Spinal cord (tissue), 10 donors: Measurements from ENCODE around the gene DNAJC22. TPM values are rescaled to one million over a fixed set of nuclear protein-coding genes. Genes with fewer than 3 reads are reported as not detected.
A peak's percentile ranks its signal among the peaks of the same experiment; 100 is the strongest.
"Not testable (repeated sequence)": the region's sequence is repeated elsewhere in the genome, so short reads cannot be mapped to it uniquely, and the experiment has no call there.

ENCODE experiments used
- DNase-seq, 6 donors: peaks; one replicate each; pipeline versions ENCODE4 v3.0.0 to v3.0.0-alpha.2; 2013 to 2015; ENCODE audit warnings: low spot score in 6 of 6, low read depth in 4 of 6
- H3K27ac ChIP-seq: one replicate; pipeline ENCODE4 v1.5.1; 2013; ENCODE audit warnings: low read depth, low read length, control low read depth
- H3K27me3 ChIP-seq: one replicate; pipeline ENCODE4 v1.6.1; 2013; ENCODE audit warnings: low read length; ENCODE audit not compliant: control insufficient read depth, insufficient read depth
- H3K36me3 ChIP-seq: one replicate; pipeline ENCODE4 v1.6.1; 2013; ENCODE audit warnings: low read length; ENCODE audit not compliant: control insufficient read depth, insufficient read depth
- H3K4me1 ChIP-seq: one replicate; pipeline ENCODE4 v1.6.1; 2013; ENCODE audit warnings: low read length; ENCODE audit not compliant: control insufficient read depth, insufficient read depth
- H3K4me3 ChIP-seq: one replicate; pipeline ENCODE4 v1.5.1; 2013; ENCODE audit warnings: low read depth, low read length, control low read depth
- H3K9me3 ChIP-seq: one replicate; pipeline ENCODE4 v1.6.1; 2013; ENCODE audit warnings: low read length; ENCODE audit not compliant: control insufficient read depth, insufficient read depth
- WGBS: methylation state at CpG from one replicate; pipeline ENCODE4 v1.1.5; 2013; ENCODE audit warnings: missing lambda C conversion rate; ENCODE audit not compliant: insufficient coverage; 5-methylcytosine and 5-hydroxymethylcytosine counted together
- polyA plus RNA-seq, 2 donors: library from polyadenylated mRNA; unstranded; fragments of 120-200 nt; gene quantifications; one replicate each; pipeline ENCODE4 v1.2.1, GENCODE V29; 2013; ENCODE audit not compliant: insufficient read length in 2 of 2
- total RNA-seq, 2 donors: library from RNA; depleted of rRNA in 1 of 2; stranded (reverse); fragments of 120-200 nt in 1 of 2; fragments of >200 nt in 1 of 2; gene quantifications; one replicate each; pipeline versions ENCODE4 v1.2.3 to v1.2.4, GENCODE V29; 2013 to 2014
- donor health status: healthy.

Gene DNAJC22
- total and polyA plus RNA-seq, 4 donors = 2.2 to 2.8 (median 2.3) TPM

- under 1% methylated on average over 24 of the region's 52 CpGs for WGBS
- H3K4me3 ChIP-seq = peak within 1 kb of the TSS; percentile 95
These were observed 20.9 kb downstream of the DNAJC22 start, which contains the start of gene SPATS2 for GRCh38 chr12:49367381-49368239. Gene SPATS2 (plus strand): TSS chr12:49367462. CDS start chr12:49461013, 93,551 bp downstream.

GRCh38 chr12:49368240-49368600 lies 21.5 kb downstream of the DNAJC22 start:
- H3K9me3 ChIP-seq = no peaks in the 10 kb centered on the region
- no CpG with 5 or more reads among the region's 3 CpGs for WGBS
- H3K4me1 ChIP-seq = peaks cover 10% of the 10 kb centered on the region
- peak in 1 of 6 donors; percentile 5 for DNase-seq
- peak overlapping the region; percentile 95 for H3K4me3 ChIP-seq
- no peaks in the 10 kb centered on the region for H3K36me3 ChIP-seq
- H3K27me3 ChIP-seq = no peaks in the 10 kb centered on the region
- H3K27ac ChIP-seq = peak overlapping the region; percentile 99

More at GRCh38 chr12:49367381-49368239, 20.9 kb downstream of the DNAJC22 start, which contains the start of gene SPATS2:
- Histone ChIP-seq H3K9me3 (no peaks in the 10 kb centered on the region), H3K27me3 (no peaks in the 10 kb centered on the region), H3K4me1 (peaks cover 10% of the 10 kb centered on the region), H3K27ac (peak within 1 kb of the TSS; percentile 99), H3K36me3 (no peaks in the 10 kb centered on the region)
- DNase-seq = peak in 2 of 6 donors; percentile 74 to 75

GRCh38 chr12:49369411-49370145 lies 22.9 kb downstream of the DNAJC22 start:
- Histone ChIP-seq H3K4me1 (peaks cover 10% of the 10 kb centered on the region), H3K27me3 (no peaks in the 10 kb centered on the region), H3K36me3 (peaks cover 2% of the 10 kb centered on the region), H3K4me3 (no peak overlapping the region), H3K27ac (no peak overlapping the region), H3K9me3 (no peaks in the 10 kb centered on the region)
- 100% methylated on average over 1 of the region's 6 CpGs for WGBS
- DNase-seq = no peak

- DNase-seq = no peak
- no peaks in the 10 kb centered on the region for H3K9me3 ChIP-seq
- H3K27me3 ChIP-seq = no peaks in the 10 kb centered on the region
- peaks cover 10% of the 10 kb centered on the region for H3K4me1 ChIP-seq
- no peak overlapping the region for H3K4me3 ChIP-seq
- WGBS = 100% methylated on average over 2 of the region's 6 CpGs
- H3K36me3 ChIP-seq = peaks cover 2% of the 10 kb centered on the region
- H3K27ac ChIP-seq = no peak overlapping the region
These were observed 23.9 kb downstream of the DNAJC22 start for GRCh38 chr12:49370539-49370938.

GRCh38 chr12:49375406-49375805 lies 28.7 kb downstream of the DNAJC22 start:
- no CpG with 5 or more reads among the region's 1 CpG for WGBS
- H3K4me1 ChIP-seq = no peaks in the 10 kb centered on the region
- H3K36me3 ChIP-seq = peaks cover 2% of the 10 kb centered on the region
- no peak overlapping the region for H3K27ac ChIP-seq
- DNase-seq = peak in 1 of 6 donors; percentile 9
- H3K27me3 ChIP-seq = no peaks in the 10 kb centered on the region
- no peaks in the 10 kb centered on the region for H3K9me3 ChIP-seq
- H3K4me3 ChIP-seq = no peak overlapping the region

- DNase-seq = no peak
- no peaks in the 10 kb centered on the region for H3K4me1 ChIP-seq
- no peak overlapping the region for H3K4me3 ChIP-seq
- WGBS = no CpG with 5 or more reads among the region's 2 CpGs
- peaks cover 2% of the 10 kb centered on the region for H3K36me3 ChIP-seq
- no peak overlapping the region for H3K27ac ChIP-seq
- H3K9me3 ChIP-seq = no peaks in the 10 kb centered on the region
- H3K27me3 ChIP-seq = no peaks in the 10 kb centered on the region
These were observed 30.7 kb downstream of the DNAJC22 start for GRCh38 chr12:49377386-49377785.

- DNase-seq, H3K36me3 ChIP-seq, H3K9me3 ChIP-seq, H3K4me3 ChIP-seq, H3K27me3 ChIP-seq, H3K27ac ChIP-seq, H3K4me1 ChIP-seq: not testable (repeated sequence)
- WGBS = 98% methylated on average over 6 of the region's 9 CpGs
These were observed 33.5 kb downstream of the DNAJC22 start for GRCh38 chr12:49380184-49380583.

- Histone ChIP-seq H3K4me3 (no peak overlapping the region), H3K36me3 (no peaks in the 10 kb centered on the region), H3K27ac (no peak overlapping the region), H3K27me3 (no peaks in the 10 kb centered on the region), H3K9me3 (no peaks in the 10 kb centered on the region), H3K4me1 (no peaks in the 10 kb centered on the region)
- 52% methylated on average over 18 of the region's 18 CpGs for WGBS
- peak in 1 of 6 donors; percentile 20 for DNase-seq
These were observed 42.1 kb downstream of the DNAJC22 start for GRCh38 chr12:49388682-49389386.

GRCh38 chr12:49389387-49389703 lies 42.7 kb downstream of the DNAJC22 start:
- no peak for DNase-seq
- H3K9me3 ChIP-seq = no peaks in the 10 kb centered on the region
- H3K27me3 ChIP-seq = no peaks in the 10 kb centered on the region
- H3K27ac ChIP-seq = no peak overlapping the region
- H3K36me3 ChIP-seq = no peaks in the 10 kb centered on the region
- no peaks in the 10 kb centered on the region for H3K4me1 ChIP-seq
- H3K4me3 ChIP-seq = no peak overlapping the region
- WGBS = 66% methylated on average over 13 of the region's 13 CpGs
